ENCODE measurements around the gene JKAMP. TPM values are rescaled to one million over a fixed set of nuclear protein-coding genes. Genes with fewer than 3 reads are reported as not detected.

Gene JKAMP
- total RNA-seq, 2 experiments from 2014 or later, result 21.1 to 24.9 TPM

DNA sequence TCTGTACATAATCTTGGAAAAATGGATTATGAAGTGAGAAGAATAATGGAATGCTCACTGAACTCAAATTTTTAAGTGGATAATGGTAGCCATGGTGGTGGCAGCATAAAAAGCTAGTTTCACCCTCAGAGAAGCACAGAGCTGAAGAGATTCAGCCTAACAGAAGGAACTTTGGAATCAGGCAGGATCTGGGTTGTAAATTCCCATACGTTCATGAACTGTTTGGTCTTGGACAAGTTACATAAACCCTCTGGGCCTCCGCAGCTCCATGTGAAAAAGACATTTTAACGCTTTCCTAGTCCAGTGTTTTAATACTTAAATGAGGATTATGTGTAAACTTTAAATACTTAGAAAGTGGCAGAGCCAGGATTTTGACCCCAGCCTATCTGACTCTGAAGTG, 26.6 kb downstream of the JKAMP start:
- no peak for DNase-seq (ENCODE audit: low spot score)
- CTCF ChIA-PET (ENCODE audit: unreplicated experiment), result no interaction called here
- no peak overlapping the region for H3K27ac ChIP-seq (ENCODE audit: low read depth, low read length, poor library complexity, severe bottlenecking)
- intact Hi-C loops (cut with micrococcal nuclease; ENCODE audit: unreplicated experiment), result no loop called here
- H3K9me3 ChIP-seq (ENCODE audit: low read length), result no peaks in the 10 kb centered on the region
- no peak overlapping the region for H2AFZ ChIP-seq (ENCODE audit: low read length)
- TF ChIP-seq, protein P1, sequence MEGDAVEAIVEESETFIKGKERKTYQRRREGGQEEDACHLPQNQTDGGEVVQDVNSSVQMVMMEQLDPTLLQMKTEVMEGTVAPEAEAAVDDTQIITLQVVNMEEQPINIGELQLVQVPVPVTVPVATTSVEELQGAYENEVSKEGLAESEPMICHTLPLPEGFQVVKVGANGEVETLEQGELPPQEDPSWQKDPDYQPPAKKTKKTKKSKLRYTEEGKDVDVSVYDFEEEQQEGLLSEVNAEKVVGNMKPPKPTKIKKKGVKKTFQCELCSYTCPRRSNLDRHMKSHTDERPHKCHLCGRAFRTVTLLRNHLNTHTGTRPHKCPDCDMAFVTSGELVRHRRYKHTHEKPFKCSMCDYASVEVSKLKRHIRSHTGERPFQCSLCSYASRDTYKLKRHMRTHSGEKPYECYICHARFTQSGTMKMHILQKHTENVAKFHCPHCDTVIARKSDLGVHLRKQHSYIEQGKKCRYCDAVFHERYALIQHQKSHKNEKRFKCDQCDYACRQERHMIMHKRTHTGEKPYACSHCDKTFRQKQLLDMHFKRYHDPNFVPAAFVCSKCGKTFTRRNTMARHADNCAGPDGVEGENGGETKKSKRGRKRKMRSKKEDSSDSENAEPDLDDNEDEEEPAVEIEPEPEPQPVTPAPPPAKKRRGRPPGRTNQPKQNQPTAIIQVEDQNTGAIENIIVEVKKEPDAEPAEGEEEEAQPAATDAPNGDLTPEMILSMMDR (conservative IDR thresholded peaks at IDR 0.05; ENCODE audit: low read length), result no peak
- no peak for TF ChIP-seq EZH2phosphoT487 (IDR thresholded peaks at IDR 0.05; ENCODE audit: borderline replicate concordance, low read depth, low read length)
- no peaks in the 10 kb centered on the region for H3K4me1 ChIP-seq (ENCODE audit: insufficient read depth, low read length, poor library complexity, severe bottlenecking)
- H3K79me2 ChIP-seq (ENCODE audit: insufficient read depth, low read depth, low read length), result no peaks in the 10 kb centered on the region
- no peaks in the 10 kb centered on the region for H4K20me1 ChIP-seq (ENCODE audit: insufficient read depth, low read length)
- H3K4me3 ChIP-seq (ENCODE audit: low read depth, low read length, poor library complexity, severe bottlenecking), result no peak overlapping the region
- H3K36me3 ChIP-seq (ENCODE audit: insufficient read depth, low read length), result no peaks in the 10 kb centered on the region
- BruUV-seq (replicated peaks), result no TSS peak
- no peaks in the 10 kb centered on the region for H3K9me2 ChIP-seq (ENCODE audit: insufficient read depth, low read length)
- POLR2A ChIA-PET, result no interaction called here
- H3K4me2 ChIP-seq (ENCODE audit: low read length), result no peak overlapping the region

DNA sequence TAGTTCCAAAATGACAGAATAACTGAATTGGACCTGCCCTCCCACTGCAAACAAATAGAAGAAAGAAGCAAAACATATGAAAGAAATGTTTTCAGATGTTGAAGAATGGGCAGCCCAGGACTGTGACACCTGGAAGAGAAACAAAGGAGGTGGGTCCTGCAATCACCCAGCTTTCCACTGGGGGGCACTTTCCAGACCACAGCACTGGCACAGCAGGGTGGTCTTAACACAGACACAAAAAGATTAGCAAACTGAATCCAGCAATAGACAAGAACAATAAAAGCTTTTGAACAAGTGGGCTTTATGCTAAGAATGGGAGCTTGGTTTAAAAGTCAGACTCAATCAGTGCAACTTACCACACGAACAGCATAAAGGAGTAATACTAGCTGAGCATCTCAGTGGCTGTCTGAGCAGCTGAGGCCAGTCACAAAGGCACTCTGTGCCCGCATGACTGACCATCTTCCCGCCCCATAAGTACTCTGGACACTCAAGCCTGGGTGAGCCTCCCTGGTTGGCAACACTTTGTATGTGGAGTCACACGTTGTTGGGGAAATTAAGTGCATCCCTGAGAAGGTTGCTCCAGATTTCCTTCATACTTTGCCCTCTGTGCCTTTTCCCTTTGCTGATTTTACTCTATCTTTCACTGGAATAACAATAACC, 27.7 kb downstream of the JKAMP start:
- Histone ChIP-seq H3K4me2 (ENCODE audit: low read length) (no peak overlapping the region), H3K27ac (ENCODE audit: low read depth, low read length, poor library complexity, severe bottlenecking) (no peak overlapping the region), H3K79me2 (ENCODE audit: insufficient read depth, low read depth, low read length) (no peaks in the 10 kb centered on the region), H3K4me1 (ENCODE audit: insufficient read depth, low read length, poor library complexity, severe bottlenecking) (no peaks in the 10 kb centered on the region), H3K36me3 (ENCODE audit: insufficient read depth, low read length) (no peaks in the 10 kb centered on the region), H2AFZ (ENCODE audit: low read length) (no peak overlapping the region), H3K9me2 (ENCODE audit: insufficient read depth, low read length) (no peaks in the 10 kb centered on the region), H3K4me3 (ENCODE audit: low read depth, low read length, poor library complexity, severe bottlenecking) (no peak overlapping the region), H4K20me1 (ENCODE audit: insufficient read depth, low read length) (no peaks in the 10 kb centered on the region), H3K9me3 (ENCODE audit: low read length) (no peaks in the 10 kb centered on the region)
- TF ChIP-seq, protein P1 (conservative IDR thresholded peaks at IDR 0.05; ENCODE audit: low read length), result peak; percentile 86
- no peak for TF ChIP-seq EZH2phosphoT487 (IDR thresholded peaks at IDR 0.05; ENCODE audit: borderline replicate concordance, low read depth, low read length)
- intact Hi-C loops (cut with micrococcal nuclease; ENCODE audit: unreplicated experiment), result loop anchor here (2.0 kb wide), 1 partner anchor 671 kb away; no protein-coding TSS in a partner anchor
- ChIA-PET CTCF (ENCODE audit: unreplicated experiment) (no interaction called here), POLR2A (interaction anchor here (0.6 to 1.1 kb wide), 3 partner anchors 28 to 149 kb away, joined by 4 to 6 read pairs (median 4); partner anchors contain the start of gene L3HYPDH)
- DNase-seq (ENCODE audit: low spot score), result peak; percentile 29
- no TSS peak for BruUV-seq (replicated peaks)

DNA sequence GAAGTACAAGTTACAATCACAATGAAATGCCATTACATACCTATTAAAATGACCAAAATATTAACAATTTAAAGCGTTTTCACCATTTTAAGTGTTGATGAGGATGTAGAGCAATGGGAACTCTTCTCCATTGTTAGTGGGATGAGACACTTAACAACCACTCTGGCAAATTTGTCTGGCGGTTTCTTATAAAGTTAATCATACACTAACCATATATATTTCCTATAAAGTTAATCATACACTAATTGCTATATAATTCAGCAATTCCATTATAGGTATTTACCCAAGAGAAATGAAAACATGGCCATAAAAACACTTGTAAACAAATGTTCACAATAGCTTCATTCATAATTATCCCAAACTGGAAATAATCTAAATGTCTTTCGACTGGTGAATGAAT, 35.9 kb downstream of the JKAMP start:
- ChIA-PET CTCF (ENCODE audit: unreplicated experiment) (no interaction called here), POLR2A (no interaction called here)
- Histone ChIP-seq H3K27ac (ENCODE audit: low read depth, low read length, poor library complexity, severe bottlenecking) (no peak overlapping the region), H4K20me1 (ENCODE audit: insufficient read depth, low read length) (no peaks in the 10 kb centered on the region), H3K9me3 (ENCODE audit: low read length) (no peaks in the 10 kb centered on the region), H2AFZ (ENCODE audit: low read length) (no peak overlapping the region), H3K36me3 (ENCODE audit: insufficient read depth, low read length) (no peaks in the 10 kb centered on the region), H3K4me1 (ENCODE audit: insufficient read depth, low read length, poor library complexity, severe bottlenecking) (no peaks in the 10 kb centered on the region), H3K4me3 (ENCODE audit: low read depth, low read length, poor library complexity, severe bottlenecking) (no peak overlapping the region), H3K4me2 (ENCODE audit: low read length) (no peak overlapping the region), H3K79me2 (ENCODE audit: insufficient read depth, low read depth, low read length) (no peaks in the 10 kb centered on the region), H3K9me2 (ENCODE audit: insufficient read depth, low read length) (no peaks in the 10 kb centered on the region)
- no TSS peak for BruUV-seq (replicated peaks)
- no peak for DNase-seq (ENCODE audit: low spot score)
- TF ChIP-seq, protein P1 (conservative IDR thresholded peaks at IDR 0.05; ENCODE audit: low read length), result no peak
- intact Hi-C loops (cut with micrococcal nuclease; ENCODE audit: unreplicated experiment), result no loop called here

All from OCI-LY7 (cell line).